HepG2 (cell line): Measurements from ENCODE around the gene SRSF7. TPM values are rescaled to one million over a fixed set of nuclear protein-coding genes. Genes with fewer than 3 reads are reported as not detected.

Experiments
- ARID4A ChIP-seq: sonication (generic); formaldehyde crosslinking; IDR thresholded peaks from 2 replicates; pipeline ENCODE4 v1.5.0; 2020; ENCODE audit warnings: mild to moderate bottlenecking, missing genetic modification reagents, borderline replicate concordance
- ATF7-NPFF ChIP-seq: sonication (generic); formaldehyde crosslinking; IDR thresholded peaks from 2 replicates; pipeline ENCODE4 v1.8.1; 2023; ENCODE audit warnings: mild to moderate bottlenecking, low read depth, missing genetic modification reagents, moderate library complexity
- CSRNP2 ChIP-seq: sonication (generic); formaldehyde crosslinking; conservative IDR thresholded peaks from 2 replicates; pipeline ENCODE4 v1.8.0; 2022; ENCODE audit warnings: low read depth, missing genetic modification reagents
- HNRNPL ChIP-seq: fragments of 200-400 bp; formaldehyde crosslinking; IDR thresholded peaks from 2 replicates; pipeline ENCODE4 v1.6.1; 2017; ENCODE audit warnings: mild to moderate bottlenecking, low read depth, low read length
- NKX3-1 ChIP-seq: sonication (generic); formaldehyde crosslinking; IDR thresholded peaks from 2 replicates; pipeline ENCODE4 v1.5.0; 2020; ENCODE audit warnings: missing genetic modification reagents
- NR1H2 ChIP-seq: sonication (generic); formaldehyde crosslinking; IDR thresholded peaks from 2 replicates; pipeline ENCODE4 v1.8.1; 2022; ENCODE audit warnings: low read depth, missing genetic modification reagents, borderline replicate concordance
- PHB2 ChIP-seq: fragments of 450-650 bp; IDR thresholded peaks from 2 replicates; pipeline ENCODE4 v1.6.1; 2018; ENCODE audit not compliant: partially characterized antibody
- SNAI1 ChIP-seq: sonication (generic); formaldehyde crosslinking; IDR thresholded peaks from 2 replicates; pipeline ENCODE4 v1.5.0; 2020; ENCODE audit warnings: mild to moderate bottlenecking, missing genetic modification reagents, borderline replicate concordance
- WIZ ChIP-seq: sonication (generic); formaldehyde crosslinking; IDR thresholded peaks from 2 replicates; pipeline ENCODE4 v1.5.1; 2020; ENCODE audit warnings: mild to moderate bottlenecking, missing genetic modification reagents
- ZHX2 ChIP-seq, 2 experiments: sonication (generic) in 1 of 2; formaldehyde crosslinking in 1 of 2; IDR thresholded peaks; 2 replicates each; pipeline versions ENCODE4 v1.6.1 to v1.9.0; 2014 to 2022; ENCODE audit warnings: antibody characterized with exemption in 1 of 2, borderline replicate concordance in 1 of 2, inconsistent platforms in 1 of 2, low read depth in 1 of 2, missing genetic modification reagents in 1 of 2
- ZNF232 ChIP-seq: sonication (generic); formaldehyde crosslinking; IDR thresholded peaks from 2 replicates; pipeline ENCODE4 v1.4.0; 2020; ENCODE audit warnings: missing genetic modification reagents, borderline replicate concordance
- ZNF841 ChIP-seq: sonication (generic); formaldehyde crosslinking; IDR thresholded peaks from 2 replicates; pipeline ENCODE4 v1.8.1; 2023; ENCODE audit warnings: missing genetic modification reagents, borderline replicate concordance
- polyA plus RNA-seq, 8 experiments: library from polyadenylated mRNA; depleted of rRNA in 3 of 8; stranded (reverse) in 7 of 8; unstranded in 1 of 8; fragments of >200 nt; fragmentation: Illumina TruSeq in 4 of 8; extraction: Trizol in 4 of 8; gene quantifications; 2 replicates each; pipeline versions ENCODE4 v1.2.1 to v1.2.3, GENCODE V29; 2011 to 2016; ENCODE audit warnings: low read depth in 4 of 8, missing spikeins in 1 of 8, mixed read lengths in 1 of 8; ENCODE audit not compliant: insufficient read depth in 1 of 8
- total RNA-seq, 5 experiments: library from RNA; depleted of rRNA; stranded (reverse); fragments of >200 nt; fragmentation: Illumina TruSeq; extraction: Trizol; gene quantifications; 2 replicates each; pipeline ENCODE4 v1.2.3, GENCODE V29; 2016; ENCODE audit warnings: low read depth in 1 of 5

SRSF7 gene
- total and polyA plus RNA-seq, 2 of the 13 experiments (the other 11 are each of a cell fraction or from before 2014, with no cell fraction given): 172 to 275 TPM

- no peak for TF ChIP-seq ARID4A (CRISPR knock-in tag)
- TF ChIP-seq SNAI1 (CRISPR knock-in tag): no peak
- no peak for TF ChIP-seq NKX3-1 (CRISPR knock-in tag)
- no peak; the same call in 1 of the 2 replicates for TF ChIP-seq ZNF841 (CRISPR knock-in tag)
- no peak for TF ChIP-seq CSRNP2 (CRISPR knock-in tag)
- no peak for TF ChIP-seq HNRNPL
- no peak for TF ChIP-seq ZNF232 (CRISPR knock-in tag)
- no peak for TF ChIP-seq ZHX2 (IDR thresholded peaks at IDR 0.05; ENCODE audit: low read depth)
- no peak; the same call in 1 of the 2 replicates for TF ChIP-seq ZHX2 (CRISPR knock-in tag; IDR thresholded peaks at IDR 0.05; ENCODE audit: borderline replicate concordance)
- no peak for TF ChIP-seq PHB2
- TF ChIP-seq NR1H2 (CRISPR knock-in tag): no peak
- no peak for TF ChIP-seq ATF7-NPFF (CRISPR knock-in tag)
- no peak for TF ChIP-seq WIZ
Measured at GRCh38 chr2:38750011-38750890, 910 bp downstream of the SRSF7 start (continued).
